NCI-H1436 treated with DMSO at 0.1 percent for 48 hours (cell line): ENCODE results near the gene PTPRE.

ENCODE experiments used
- DNase-seq: peaks from one replicate; lab custom pipeline; 2025; lab: John Stamatoyannopoulos, UW

PTPRE gene

GRCh38 chr10:128000471-128001362 is 93.8 kb downstream of the PTPRE start:
- no peak for DNase-seq

- DNase-seq: no peak
These were observed 94.5 kb downstream of the PTPRE start for GRCh38 chr10:128001363-128001745.

GRCh38 chr10:128001849-128002248 is 94.9 kb downstream of the PTPRE start:
- DNase-seq: no peak

- DNase-seq: no peak
These were observed 96.6 kb downstream of the PTPRE start for GRCh38 chr10:128003521-128003920.

- DNase-seq: no peak
These were observed 99.0 kb downstream of the PTPRE start for GRCh38 chr10:128005858-128006257.

GRCh38 chr10:128007056-128007455 is 100.2 kb downstream of the PTPRE start:
- no peak for DNase-seq

- no peak for DNase-seq
These were observed 101.1 kb downstream of the PTPRE start for GRCh38 chr10:128007971-128008370.

- DNase-seq: no peak
These were observed 101.8 kb downstream of the PTPRE start for GRCh38 chr10:128008521-128009250.

GRCh38 chr10:128009372-128010126 is 102.6 kb downstream of the PTPRE start:
- no peak for DNase-seq

- no peak for DNase-seq
These were observed 104.4 kb downstream of the PTPRE start for GRCh38 chr10:128011059-128011979.

GRCh38 chr10:128013626-128014025 is 106.7 kb downstream of the PTPRE start:
- no peak for DNase-seq

- no peak for DNase-seq
These were observed 107.3 kb downstream of the PTPRE start for GRCh38 chr10:128014236-128014635.

GRCh38 chr10:128016423-128017060 is 109.6 kb downstream of the PTPRE start:
- DNase-seq: no peak

GRCh38 chr10:128017822-128018221 is 110.9 kb downstream of the PTPRE start:
- DNase-seq: no peak

- DNase-seq: no peak
These were observed 111.3 kb downstream of the PTPRE start for GRCh38 chr10:128018236-128018635.

GRCh38 chr10:128018691-128019090 is 111.8 kb downstream of the PTPRE start:
- no peak for DNase-seq

GRCh38 chr10:128022261-128023196 is 115.6 kb downstream of the PTPRE start:
- DNase-seq: no peak

GRCh38 chr10:128024426-128024825 is 117.5 kb downstream of the PTPRE start:
- DNase-seq: no peak

- no peak for DNase-seq
These were observed 118.5 kb downstream of the PTPRE start for GRCh38 chr10:128025437-128025836.

- no peak for DNase-seq
These were observed 119.0 kb downstream of the PTPRE start for GRCh38 chr10:128025951-128026350.
